NB4 (cell line): ENCODE data around the gene CCS.

Source experiments
- DNase-seq: peaks from one replicate; pipeline ENCODE4 v3.0.0; 2010; ENCODE audit warnings: low read depth
- H3K4me3 ChIP-seq: one replicate; pipeline ENCODE4 v1.5.1; 2011; ENCODE audit warnings: mild to moderate bottlenecking, low read depth, low read length, moderate library complexity
- CTCF ChIP-seq: IDR thresholded peaks from one replicate; pipeline ENCODE4 v1.5.1; 2012; ENCODE audit warnings: low read depth, low read length
- MAX ChIP-seq: IDR thresholded peaks from 2 replicates; pipeline ENCODE4 v1.6.1; 2011; ENCODE audit warnings: low read depth, low read length
- MYC ChIP-seq: IDR thresholded peaks from 2 replicates; pipeline ENCODE4 v1.6.1; 2011; ENCODE audit warnings: low read depth, low read length
- POLR2A ChIP-seq: IDR thresholded peaks from 2 replicates; pipeline ENCODE4 v1.6.1; 2011; ENCODE audit warnings: mild to moderate bottlenecking; ENCODE audit not compliant: insufficient read length; ENCODE audit errors: extremely low read depth

Gene CCS

GRCh38 chr11:66564538-66564937 is 28.4 kb upstream of the CCS start:
- TF ChIP-seq CTCF: no peak
- DNase-seq: no peak
- no peak overlapping the region for H3K4me3 ChIP-seq

GRCh38 chr11:66564984-66565383 is 28.0 kb upstream of the CCS start:
- no peak for TF ChIP-seq POLR2A
- TF ChIP-seq CTCF: no peak
- TF ChIP-seq MYC: no peak
- no peak for TF ChIP-seq MAX
- H3K4me3 ChIP-seq: no peak overlapping the region
- no peak for DNase-seq

- H3K4me3 ChIP-seq: no peak overlapping the region
- no peak for TF ChIP-seq POLR2A
- TF ChIP-seq MYC: no peak
- TF ChIP-seq CTCF: no peak
- TF ChIP-seq MAX: no peak
- no peak for DNase-seq
Measured at GRCh38 chr11:66566221-66566620, 26.8 kb upstream of the CCS start.

GRCh38 chr11:66567787-66568123 is 25.2 kb upstream of the CCS start:
- TF ChIP-seq MAX (no peak), MYC (no peak)
- no peak for DNase-seq
- H3K4me3 ChIP-seq: no peak overlapping the region

GRCh38 chr11:66568124-66568916 is 24.7 kb upstream of the CCS start, which contains the start of gene CTSF:
TSS of gene CTSF (minus strand) at chr11:66568606. CDS start at chr11:66568486, 120 bp downstream.
- DNase-seq: peak; percentile 51
- H3K4me3 ChIP-seq: no peak within 1 kb of the TSS
- no peak for TF ChIP-seq CTCF

GRCh38 chr11:66569076-66569475 is 23.9 kb upstream of the CCS start:
- TF ChIP-seq MAX (no peak), MYC (no peak), POLR2A (no peak), CTCF (no peak)
- DNase-seq: no peak
- H3K4me3 ChIP-seq: no peak overlapping the region
